ENCODE measurements around the gene CTU2.

GRCh38 chr16:88712362-88712979, 6.2 kb downstream of the CTU2 start:
- TF ChIP-seq ZNF624 (tag by site-specific recombination; IDR thresholded peaks at IDR 0.05) (no peak), ZNF274 (IDR thresholded peaks at IDR 0.05; ENCODE audit: low read length) (no peak), ZNF274 (tag by site-specific recombination; IDR thresholded peaks at IDR 0.05; ENCODE audit: borderline replicate concordance) (no peak)

Data from HEK293 (cell line).